Lung (tissue), 12 donors: Measurements from ENCODE around the gene CLIC1. TPM values are rescaled to one million over a fixed set of nuclear protein-coding genes. Genes with fewer than 3 reads are reported as not detected.

Experiments
- ATAC-seq: fragments of 200-7000 bp; cut with Tn5 transposase; one replicate; pipeline ENCODE4 v1.9.1; 2020; ENCODE audit warnings: moderate number of reproducible peaks; ENCODE audit not compliant: insufficient read depth, low FRiP score
- DNase-seq, 3 donors: peaks; one replicate each; pipeline ENCODE4 v3.0.0-alpha.2; 2013 to 2017
- H3K27ac ChIP-seq, 2 donors: one replicate each; pipeline ENCODE4 v1.5.1; 2013; ENCODE audit warnings: mild to moderate bottlenecking in 2 of 2, moderate library complexity in 2 of 2, control low read depth in 1 of 2, inconsistent platforms in 1 of 2, low read depth in 1 of 2, low read length in 1 of 2
- H3K27me3 ChIP-seq, 3 donors: one replicate each; pipeline ENCODE4 v1.5.1; 2013; ENCODE audit warnings: low read length in 2 of 3; ENCODE audit not compliant: control insufficient read depth in 3 of 3, insufficient read depth in 3 of 3
- H3K36me3 ChIP-seq, 4 donors: one replicate each; pipeline ENCODE4 v1.5.1; 2013; ENCODE audit warnings: low read length in 4 of 4, mild to moderate bottlenecking in 1 of 4, moderate library complexity in 1 of 4; ENCODE audit not compliant: control insufficient read depth in 4 of 4, insufficient read depth in 4 of 4
- H3K4me1 ChIP-seq, 5 donors: one replicate each; pipeline ENCODE4 v1.5.1; 2013; ENCODE audit warnings: low read length in 5 of 5, mild to moderate bottlenecking in 2 of 5, moderate library complexity in 1 of 5; ENCODE audit not compliant: control insufficient read depth in 5 of 5, insufficient read depth in 5 of 5
- H3K4me3 ChIP-seq: one replicate; pipeline ENCODE4 v1.5.1; 2013; ENCODE audit warnings: mild to moderate bottlenecking, control low read depth, moderate library complexity
- H3K9ac ChIP-seq, 2 donors: one replicate each; pipeline ENCODE4 v1.5.1; 2013; ENCODE audit warnings: low read length in 2 of 2, control low read depth in 1 of 2; ENCODE audit not compliant: insufficient read depth in 1 of 2
- H3K9me3 ChIP-seq, 4 donors: one replicate each; pipeline ENCODE4 v1.5.1; 2013; ENCODE audit warnings: low read length in 3 of 4, mild to moderate bottlenecking in 1 of 4, moderate library complexity in 1 of 4; ENCODE audit not compliant: control insufficient read depth in 4 of 4, insufficient read depth in 3 of 4
- CTCF ChIP-seq: IDR thresholded peaks from 2 replicates; pipeline ENCODE4 v1.5.1; 2012; ENCODE audit warnings: mild to moderate bottlenecking; ENCODE audit errors: control extremely low read depth, extremely low read depth
- WGBS, 2 donors: extraction: QIAGEN DNeasy Blood & Tissue Kit; methylation state at CpG; one replicate each; pipeline ENCODE4 v1.1.7; 2013; 5-methylcytosine and 5-hydroxymethylcytosine counted together
- polyA plus RNA-seq, 2 donors: library from polyadenylated mRNA; stranded (reverse); fragments of 200-250 nt; gene quantifications; one replicate each; pipeline ENCODE4 v1.2.1, GENCODE V29; 2013
- total RNA-seq, 2 donors: library from RNA; depleted of rRNA in 1 of 2; stranded (reverse); fragments of >200 nt in 1 of 2; gene quantifications; one replicate each; pipeline ENCODE4 v1.2.1, GENCODE V29; 2014 to 2021
- donor health status: control.
- donor health status: control.
- donor health status: Bipolar disorder and iron deficiency.
- donor health status: healthy.
- donor health status: DM: yes; HTN: yes; CAD: no.

Gene CLIC1
- total and polyA plus RNA-seq, 4 donors = 231 to 763 (median 378) TPM

DNA sequence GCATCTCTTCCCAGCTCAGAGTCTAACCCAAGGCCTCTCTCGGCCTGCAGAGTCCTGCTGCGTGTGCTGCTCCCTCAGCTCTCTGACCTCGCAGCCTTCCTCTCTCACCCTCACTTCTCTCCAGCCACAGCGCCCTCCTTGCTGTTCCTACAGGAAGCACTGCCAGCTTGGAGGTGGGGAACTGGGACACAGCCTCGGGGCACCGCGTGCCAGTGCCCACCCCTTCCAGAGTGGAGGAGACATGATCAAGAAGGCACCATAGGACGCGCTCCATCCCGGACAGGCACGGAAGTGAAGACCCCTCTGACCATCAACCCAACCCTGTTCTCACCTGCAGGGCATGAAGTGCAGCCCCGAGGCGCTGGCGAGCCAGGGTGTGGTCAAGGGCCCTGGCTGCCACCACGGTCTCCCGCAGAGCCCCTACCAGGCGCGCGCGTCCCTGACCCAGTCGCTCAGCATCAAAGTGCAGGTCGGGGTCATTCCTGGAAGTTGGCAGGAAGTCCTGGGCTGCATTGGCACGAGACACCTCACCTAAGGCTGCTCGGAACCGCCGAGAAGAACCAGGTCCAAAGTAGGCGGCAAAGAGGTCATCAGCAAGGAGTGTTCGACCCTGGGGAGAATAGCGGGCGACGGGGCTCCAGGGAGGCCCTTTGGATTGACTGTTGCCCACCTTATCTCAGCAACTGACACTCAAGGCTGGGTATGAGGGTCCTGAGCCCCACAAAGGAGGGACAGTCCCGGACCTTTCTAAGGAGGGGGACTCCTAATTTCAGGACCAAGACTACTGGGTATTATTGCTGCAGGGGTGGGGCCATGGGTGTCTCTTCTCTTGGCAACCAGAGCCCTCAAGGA is 39.5 kb upstream of the CLIC1 start:
- 90% methylated on average over 32 of the region's 32 CpGs for WGBS, 2 donors
- Histone ChIP-seq H3K4me1 (peaks cover 0 to 9% (median 0%) of the 10 kb centered on the region in 5 donors), H3K27me3 (no peaks in the 10 kb centered on the region), H3K9ac (no peak overlapping the region), H3K27ac (no peak overlapping the region), H3K9me3 (no peaks in the 10 kb centered on the region), H3K4me3 (no peak overlapping the region), H3K36me3 (peaks cover 0 to 22% (median 9%) of the 10 kb centered on the region in 4 donors)
- no peak for ATAC-seq
- TF ChIP-seq CTCF = no peak
- no peak for DNase-seq

GRCh38 chr6:31775184-31775583 is 38.9 kb upstream of the CLIC1 start:
- Histone ChIP-seq H3K9me3 (no peaks in the 10 kb centered on the region), H3K4me3 (no peak overlapping the region), H3K27ac (no peak overlapping the region), H3K27me3 (no peaks in the 10 kb centered on the region), H3K9ac (no peak overlapping the region), H3K36me3 (peaks cover 0 to 15% (median 7%) of the 10 kb centered on the region in 4 donors), H3K4me1 (peaks cover 0 to 9% (median 0%) of the 10 kb centered on the region in 5 donors)
- ATAC-seq (no peak), DNase-seq (no peak)
- no peak for TF ChIP-seq CTCF
- 79 to 90% methylated on average over 4 of the region's 4 CpGs for WGBS, 2 donors

DNA sequence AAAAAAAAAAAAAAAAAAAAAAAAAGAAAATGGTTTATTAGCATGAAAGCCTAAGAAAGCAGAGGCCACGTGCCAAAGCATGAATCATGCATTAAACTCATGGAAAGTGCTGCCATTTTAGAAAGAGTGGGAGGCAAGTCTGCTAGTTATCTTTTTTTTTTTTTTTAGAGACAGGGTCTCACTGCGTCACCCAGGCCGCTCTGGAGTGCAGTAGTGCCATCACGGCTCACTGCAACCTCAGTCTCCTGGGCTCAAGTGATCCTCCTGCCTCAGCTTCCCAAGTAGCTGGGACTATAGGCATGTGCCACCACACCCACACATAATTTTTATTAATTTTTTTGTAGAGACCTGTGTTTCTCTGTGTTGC is 35.6 kb upstream of the CLIC1 start:
- Histone ChIP-seq H3K27me3 (no peaks in the 10 kb centered on the region), H3K4me3 (no peak overlapping the region), H3K9ac (no peak overlapping the region), H3K4me1 (peaks cover 0 to 7% (median 0%) of the 10 kb centered on the region in 5 donors), H3K27ac (no peak overlapping the region), H3K36me3 (no peaks in the 10 kb centered on the region), H3K9me3 (peaks cover 0 to 2% (median 0%) of the 10 kb centered on the region in 4 donors)
- ATAC-seq (no peak), DNase-seq (peak in 1 of 3 donors; percentile 20)
- WGBS, 2 donors = 73 to 85% methylated on average over 4 of the region's 4 CpGs
- TF ChIP-seq CTCF = no peak
